Measurements from ENCODE around the gene ZFYVE28. TPM values are rescaled to one million over a fixed set of nuclear protein-coding genes. Genes with fewer than 3 reads are reported as not detected.

The ZFYVE28 gene
- total RNA-seq, 1 donor from 2014 or later: 2.0 TPM

- DNase-seq (ENCODE audit: low read depth): no peak
- Histone ChIP-seq H3K4me3 (ENCODE audit: low read depth, low read length) (no peak overlapping the region), H3K27me3 (ENCODE audit: control insufficient read depth, insufficient read depth, low read length) (peaks cover 29% of the 10 kb centered on the region), H3K36me3 (ENCODE audit: control insufficient read depth, insufficient read depth, low read length) (no peaks in the 10 kb centered on the region)
- no peak for TF ChIP-seq CTCF (IDR thresholded peaks at IDR 0.05; ENCODE audit: insufficient read depth, low read length, poor library complexity, severe bottlenecking)
Observed at GRCh38 chr4:2388429-2389182, 29.8 kb downstream of the ZFYVE28 start.

- DNase-seq (ENCODE audit: low read depth): no peak
- TF ChIP-seq CTCF (IDR thresholded peaks at IDR 0.05; ENCODE audit: insufficient read depth, low read length, poor library complexity, severe bottlenecking): no peak
- Histone ChIP-seq H3K4me3 (ENCODE audit: low read depth, low read length) (no peak overlapping the region), H3K36me3 (ENCODE audit: control insufficient read depth, insufficient read depth, low read length) (no peaks in the 10 kb centered on the region), H3K27me3 (ENCODE audit: control insufficient read depth, insufficient read depth, low read length) (peaks cover 29% of the 10 kb centered on the region)
Observed at GRCh38 chr4:2387829-2388228, 30.6 kb downstream of the ZFYVE28 start.

- no peak overlapping the region for H3K4me3 ChIP-seq (ENCODE audit: low read depth, low read length)
- peaks cover 29% of the 10 kb centered on the region for H3K27me3 ChIP-seq (ENCODE audit: control insufficient read depth, insufficient read depth, low read length)
- no peak for TF ChIP-seq CTCF (IDR thresholded peaks at IDR 0.05; ENCODE audit: insufficient read depth, low read length, poor library complexity, severe bottlenecking)
- H3K36me3 ChIP-seq (ENCODE audit: control insufficient read depth, insufficient read depth, low read length): no peaks in the 10 kb centered on the region
- DNase-seq (ENCODE audit: low read depth): no peak
Observed at GRCh38 chr4:2387218-2387617, 31.2 kb downstream of the ZFYVE28 start.

GRCh38 chr4:2386717-2387116, 31.7 kb downstream of the ZFYVE28 start:
- no peak for TF ChIP-seq CTCF (IDR thresholded peaks at IDR 0.05; ENCODE audit: insufficient read depth, low read length, poor library complexity, severe bottlenecking)
- H3K4me3 ChIP-seq (ENCODE audit: low read depth, low read length): no peak overlapping the region
- no peak for DNase-seq (ENCODE audit: low read depth)
- H3K36me3 ChIP-seq (ENCODE audit: control insufficient read depth, insufficient read depth, low read length): no peaks in the 10 kb centered on the region
- H3K27me3 ChIP-seq (ENCODE audit: control insufficient read depth, insufficient read depth, low read length): peaks cover 29% of the 10 kb centered on the region

- Histone ChIP-seq H3K4me3 (ENCODE audit: low read depth, low read length) (no peak overlapping the region), H3K36me3 (ENCODE audit: control insufficient read depth, insufficient read depth, low read length) (no peaks in the 10 kb centered on the region), H3K27me3 (ENCODE audit: control insufficient read depth, insufficient read depth, low read length) (peaks cover 20% of the 10 kb centered on the region)
- no peak for TF ChIP-seq CTCF (IDR thresholded peaks at IDR 0.05; ENCODE audit: insufficient read depth, low read length, poor library complexity, severe bottlenecking)
- no peak for DNase-seq (ENCODE audit: low read depth)
Observed at GRCh38 chr4:2385516-2385915, 32.9 kb downstream of the ZFYVE28 start.

- H3K27me3 ChIP-seq (ENCODE audit: control insufficient read depth, insufficient read depth, low read length): peaks cover 12% of the 10 kb centered on the region
- H3K4me3 ChIP-seq (ENCODE audit: low read depth, low read length): no peak overlapping the region
- H3K36me3 ChIP-seq (ENCODE audit: control insufficient read depth, insufficient read depth, low read length): no peaks in the 10 kb centered on the region
- TF ChIP-seq CTCF (IDR thresholded peaks at IDR 0.05; ENCODE audit: insufficient read depth, low read length, poor library complexity, severe bottlenecking): no peak
- DNase-seq (ENCODE audit: low read depth): no peak
Observed at GRCh38 chr4:2384245-2384644, 34.2 kb downstream of the ZFYVE28 start.

All from kidney epithelial cell (primary cell).